HG02571 (cell line): ENCODE measurements around the gene CHSY1.
A peak's percentile ranks its signal among the peaks of the same experiment; 100 is the strongest.
"Not testable (repeated sequence)": the region's sequence is repeated elsewhere in the genome, so short reads cannot be mapped to it uniquely, and the experiment has no call there.

Experiments used
- ATAC-seq: cut with Tn5 transposase; IDR thresholded peaks from one replicate; pipeline ENCODE4 v1.9.1; 2021; ENCODE audit warnings: mild to moderate bottlenecking, moderate library complexity; ENCODE audit not compliant: unreplicated experiment

Gene CHSY1, protein sequence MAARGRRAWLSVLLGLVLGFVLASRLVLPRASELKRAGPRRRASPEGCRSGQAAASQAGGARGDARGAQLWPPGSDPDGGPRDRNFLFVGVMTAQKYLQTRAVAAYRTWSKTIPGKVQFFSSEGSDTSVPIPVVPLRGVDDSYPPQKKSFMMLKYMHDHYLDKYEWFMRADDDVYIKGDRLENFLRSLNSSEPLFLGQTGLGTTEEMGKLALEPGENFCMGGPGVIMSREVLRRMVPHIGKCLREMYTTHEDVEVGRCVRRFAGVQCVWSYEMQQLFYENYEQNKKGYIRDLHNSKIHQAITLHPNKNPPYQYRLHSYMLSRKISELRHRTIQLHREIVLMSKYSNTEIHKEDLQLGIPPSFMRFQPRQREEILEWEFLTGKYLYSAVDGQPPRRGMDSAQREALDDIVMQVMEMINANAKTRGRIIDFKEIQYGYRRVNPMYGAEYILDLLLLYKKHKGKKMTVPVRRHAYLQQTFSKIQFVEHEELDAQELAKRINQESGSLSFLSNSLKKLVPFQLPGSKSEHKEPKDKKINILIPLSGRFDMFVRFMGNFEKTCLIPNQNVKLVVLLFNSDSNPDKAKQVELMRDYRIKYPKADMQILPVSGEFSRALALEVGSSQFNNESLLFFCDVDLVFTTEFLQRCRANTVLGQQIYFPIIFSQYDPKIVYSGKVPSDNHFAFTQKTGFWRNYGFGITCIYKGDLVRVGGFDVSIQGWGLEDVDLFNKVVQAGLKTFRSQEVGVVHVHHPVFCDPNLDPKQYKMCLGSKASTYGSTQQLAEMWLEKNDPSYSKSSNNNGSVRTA

GRCh38 chr15:101251830-101252820 is at the start of gene CHSY1:
Gene CHSY1 (minus strand): TSS chr15:101252048. CDS start chr15:101251456, 592 bp downstream.
- ATAC-seq = peak; percentile 57

DNA sequence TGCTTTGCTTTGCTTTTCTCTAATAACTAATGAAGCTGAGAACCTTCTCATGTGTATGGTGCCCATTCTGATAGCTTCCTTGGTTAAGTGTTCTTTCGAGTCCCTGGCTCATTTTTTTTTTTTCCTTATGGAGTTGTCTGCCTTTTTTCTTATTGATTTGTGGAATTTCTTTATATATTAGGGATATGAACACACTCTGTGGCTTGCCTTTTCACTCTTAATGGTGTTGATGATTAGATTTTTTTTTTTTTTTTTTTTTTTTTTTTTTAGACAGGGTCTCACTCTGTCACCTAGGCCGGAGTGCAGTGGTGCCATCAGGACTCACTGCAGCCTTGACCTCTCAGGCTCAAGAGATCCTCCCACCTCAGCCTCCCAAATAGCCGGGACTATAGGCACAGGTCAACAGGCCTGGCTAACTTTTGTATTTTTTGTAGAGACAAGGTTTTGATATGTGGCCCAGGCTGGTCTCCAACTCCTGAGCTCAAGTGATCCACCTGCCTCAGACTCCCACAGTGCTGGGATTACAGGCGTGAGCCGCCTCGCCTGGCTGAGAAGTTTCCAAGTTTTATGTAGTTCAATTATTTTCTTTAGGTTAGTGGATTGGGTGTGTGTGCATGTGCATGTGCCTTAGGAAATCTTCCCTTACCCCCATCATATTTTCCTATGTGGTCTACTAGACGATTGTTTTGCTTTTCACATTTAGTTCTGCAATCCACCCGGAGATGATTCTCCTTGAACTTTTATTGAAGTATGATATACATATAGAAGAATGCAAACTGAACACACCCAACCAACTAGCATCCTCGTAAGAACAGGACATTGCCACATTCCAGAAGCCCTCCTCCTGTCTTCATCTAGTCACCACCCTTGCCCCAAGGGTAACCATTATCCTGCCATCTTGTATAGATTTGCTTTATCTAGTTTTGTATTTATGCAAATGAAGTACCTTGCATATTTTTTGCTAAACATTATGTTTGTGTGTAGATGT is 44.9 kb upstream of the CHSY1 start:
- no peak for ATAC-seq

DNA sequence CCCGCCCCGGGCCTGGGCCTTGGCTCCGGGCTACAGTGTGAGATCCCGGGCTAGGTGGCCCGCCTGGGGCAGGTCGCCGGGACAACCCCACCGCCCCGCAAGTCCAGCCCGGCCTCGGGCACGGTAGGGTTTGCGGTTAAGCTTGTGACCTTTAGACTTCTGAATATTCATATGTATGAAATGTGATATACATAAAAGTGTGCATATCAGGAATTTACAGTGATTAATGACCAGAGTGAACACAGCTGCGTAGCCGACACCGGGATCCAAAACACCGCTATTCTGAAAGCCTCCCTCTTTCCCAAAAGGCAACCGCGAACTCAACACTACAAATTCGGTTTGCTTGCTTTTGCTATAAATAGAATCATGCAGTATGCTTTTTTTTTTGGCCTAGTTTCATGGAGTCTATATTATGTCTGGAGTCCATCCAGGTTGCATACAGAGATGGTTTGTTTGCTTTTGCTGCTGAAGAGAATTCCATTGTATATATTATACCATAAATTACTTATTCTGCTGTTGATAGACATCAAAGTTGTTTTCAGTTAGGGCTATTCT is 43.8 kb upstream of the CHSY1 start:
- ATAC-seq = no peak

DNA sequence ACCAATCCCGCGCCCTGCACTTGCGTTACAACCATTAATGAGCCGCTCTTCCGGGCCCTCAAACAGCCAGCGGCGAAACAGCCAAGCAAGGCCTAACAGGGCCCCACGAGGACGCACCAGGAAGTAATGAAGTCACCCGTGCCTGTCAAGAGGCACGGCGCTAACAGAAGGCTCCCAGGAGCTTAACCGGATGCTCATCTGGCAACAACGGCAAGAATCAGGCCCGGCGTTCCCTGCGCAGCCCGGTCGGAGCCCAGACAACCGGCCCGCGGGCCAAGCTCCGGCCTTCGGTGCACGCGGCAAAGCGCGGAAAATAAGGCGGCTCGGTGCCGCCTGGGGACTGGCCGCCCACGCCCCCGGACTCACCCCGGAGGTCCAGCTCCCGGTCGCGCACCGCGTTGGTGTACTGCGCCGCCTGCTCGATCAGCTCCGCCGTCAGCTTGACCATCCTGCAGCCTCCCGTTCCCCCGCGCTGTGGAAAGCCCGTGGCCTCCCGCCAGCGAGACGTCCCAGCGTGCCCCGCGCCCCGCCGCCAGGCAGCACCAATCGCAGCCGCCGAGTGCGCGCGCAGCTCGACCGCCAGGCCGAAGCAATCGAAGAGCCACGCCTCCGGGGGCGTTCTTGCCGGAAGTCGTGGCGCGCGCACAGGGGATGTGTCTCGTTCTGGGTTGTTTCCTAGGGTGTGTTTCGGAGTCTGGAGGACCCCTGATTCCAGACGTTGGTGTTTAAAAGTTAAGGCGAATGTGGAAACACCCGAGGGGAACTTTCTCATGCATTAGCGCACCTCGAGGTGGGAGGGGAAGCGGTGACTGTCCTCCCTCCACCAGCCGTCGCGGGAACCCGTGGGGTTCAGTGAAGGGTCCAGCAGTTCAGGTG is 43.1 kb upstream of the CHSY1 start, which contains the start of gene SNRPA1:
TSS of gene SNRPA1 (minus strand) at position 518 of the 876 bp plus-strand sequence. CDS start at position 448, 70 bp downstream.
- peak; percentile 78 for ATAC-seq

DNA sequence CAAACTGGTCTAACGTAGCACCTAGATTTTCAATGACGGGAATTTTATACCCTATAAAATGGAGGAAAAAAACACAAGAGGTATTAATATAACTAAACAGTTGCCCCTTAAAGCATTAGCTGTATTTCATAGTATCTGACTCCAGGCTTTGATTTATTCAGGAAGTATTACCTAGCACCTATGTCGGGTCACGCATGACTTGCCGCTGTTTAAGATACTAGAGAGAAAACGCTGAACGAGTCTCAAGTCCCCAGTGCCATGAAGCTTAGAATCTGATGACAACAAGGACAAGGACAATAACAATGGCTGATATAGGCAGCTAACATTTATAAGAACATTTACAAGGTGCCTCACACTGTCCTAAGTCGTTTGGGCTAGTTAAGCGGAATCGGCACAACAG is 41.3 kb upstream of the CHSY1 start:
- ATAC-seq = no peak

DNA sequence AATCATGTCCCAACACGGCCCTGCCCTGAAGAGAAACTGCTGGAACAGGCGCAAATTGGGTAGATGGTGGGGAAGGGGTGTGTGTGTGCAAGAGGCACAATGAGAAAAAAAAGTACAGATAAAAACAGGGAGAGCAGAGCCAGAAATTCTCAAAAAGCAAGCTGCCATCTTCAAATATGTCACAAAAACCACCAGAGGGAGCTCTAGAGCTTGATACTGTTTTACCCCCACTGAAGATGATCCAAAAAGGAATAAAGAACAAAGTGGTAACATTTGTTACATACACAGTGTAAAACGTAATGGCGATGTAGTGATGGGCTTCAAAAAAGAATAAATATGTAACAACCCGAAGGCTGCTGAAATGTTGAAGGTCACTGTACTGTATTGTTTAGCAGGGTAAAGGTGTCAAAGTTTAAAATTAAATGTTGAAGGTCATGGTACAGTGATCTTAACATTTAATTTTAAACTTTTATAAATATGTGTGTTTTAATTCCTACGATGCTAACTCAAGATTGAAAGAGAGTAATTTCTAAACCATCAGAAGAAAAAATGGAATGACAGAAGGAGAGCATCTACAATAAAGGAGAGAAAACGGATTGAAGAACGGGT is 37.2 kb upstream of the CHSY1 start:
- ATAC-seq = no peak

DNA sequence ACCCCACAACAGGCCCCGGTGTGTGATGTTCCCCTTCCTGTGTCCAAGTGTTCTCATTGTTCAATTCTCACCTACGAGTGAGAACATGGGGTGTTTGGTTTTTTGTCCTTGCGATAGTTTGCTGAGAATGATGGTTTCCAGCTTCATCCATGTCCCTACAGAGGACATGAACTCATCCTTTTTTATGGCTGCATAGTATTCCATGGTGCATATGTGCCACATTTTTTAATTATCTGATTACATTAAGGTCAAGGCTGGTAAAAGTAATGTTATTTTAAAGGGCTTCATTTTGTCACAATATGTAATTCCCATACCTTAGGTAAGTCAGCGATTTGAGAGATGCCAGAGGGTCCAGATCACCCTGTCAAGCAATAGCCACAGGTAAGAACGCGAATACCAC is 35.5 kb upstream of the CHSY1 start:
- not testable (repeated sequence) for ATAC-seq

DNA sequence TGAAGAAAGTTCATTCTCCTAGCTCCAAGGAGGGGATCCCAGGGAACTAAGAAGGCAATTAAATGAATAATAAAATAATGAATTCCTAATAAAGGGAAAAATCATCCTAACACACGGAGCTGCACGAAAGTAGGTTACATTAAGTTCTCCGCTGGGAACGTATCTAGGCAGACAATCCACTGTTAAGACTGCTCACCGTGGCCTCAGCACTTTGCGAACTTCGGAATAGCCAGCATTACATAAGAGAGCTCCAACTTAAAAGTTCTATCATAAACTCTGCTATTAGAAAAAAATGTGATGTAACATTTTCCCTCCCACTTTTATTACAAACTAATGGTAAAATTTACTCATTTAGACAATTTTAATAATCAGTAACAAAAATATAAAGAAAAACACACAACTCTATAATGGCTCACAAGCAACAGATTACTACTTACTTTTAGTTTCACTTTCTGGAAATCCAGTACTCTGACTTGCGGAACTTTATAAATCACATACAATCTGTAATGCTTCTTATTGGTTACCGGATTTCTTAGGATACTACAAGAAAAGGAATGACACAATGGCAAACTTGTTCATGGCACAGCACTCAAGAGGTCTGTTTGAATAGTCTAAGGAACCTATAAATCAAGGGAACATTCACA is 34.7 kb upstream of the CHSY1 start:
- no peak for ATAC-seq

GRCh38 chr15:101283931-101284330 is 32.1 kb upstream of the CHSY1 start:
- no peak for ATAC-seq

DNA sequence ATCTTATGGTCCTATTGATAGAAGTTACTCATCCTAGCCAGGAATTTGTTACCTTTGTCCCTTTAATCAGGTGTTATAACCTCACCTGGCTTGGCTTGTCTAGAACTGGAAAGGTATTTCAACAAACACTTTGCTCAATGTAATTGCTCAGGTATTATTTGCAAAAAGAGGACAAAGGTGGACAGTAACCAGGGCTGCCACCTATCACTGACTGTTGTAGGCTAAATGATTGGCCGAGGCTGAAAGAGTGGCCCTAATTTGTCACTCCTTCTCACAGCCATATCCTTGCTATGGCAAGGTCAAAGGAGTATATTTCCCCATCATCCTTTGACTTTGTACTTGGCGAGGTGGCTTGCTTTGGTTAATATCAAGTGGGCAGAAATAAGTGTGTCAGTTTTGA is 28.2 kb upstream of the CHSY1 start:
- ATAC-seq = no peak

GRCh38 chr15:101277943-101278564 is 26.2 kb upstream of the CHSY1 start:
- ATAC-seq = no peak

GRCh38 chr15:101277038-101277822 is 25.4 kb upstream of the CHSY1 start, which contains the start of gene SELENOS:
Gene SELENOS (minus strand): TSS chr15:101277485. CDS start chr15:101277417, 68 bp downstream.
- ATAC-seq = peak; percentile 90

- no peak for ATAC-seq
These were observed 24.7 kb upstream of the CHSY1 start for GRCh38 chr15:101276501-101277037.

GRCh38 chr15:101275018-101275417 is 23.2 kb upstream of the CHSY1 start:
- no peak for ATAC-seq

DNA sequence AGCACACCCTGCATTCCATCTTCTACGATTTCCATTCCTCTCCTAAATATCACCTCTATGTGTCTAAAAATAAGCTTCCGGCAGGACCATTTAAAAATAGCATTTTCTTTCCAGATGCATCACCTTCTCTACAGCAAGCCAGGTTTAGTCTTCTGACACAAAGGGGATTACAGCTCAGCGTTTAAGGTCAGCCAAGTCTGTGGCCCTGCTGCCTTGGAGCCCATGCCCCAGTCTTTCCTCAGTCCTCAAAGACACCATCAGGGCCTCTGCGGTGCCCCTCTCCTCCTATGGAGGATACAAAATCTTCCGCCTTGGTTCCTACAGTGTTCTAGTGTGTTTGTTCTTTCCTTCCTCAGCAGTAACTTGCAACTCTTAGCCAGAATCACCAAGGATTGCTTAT is 21.7 kb upstream of the CHSY1 start:
- no peak for ATAC-seq

- no peak for ATAC-seq
These were observed 20.7 kb upstream of the CHSY1 start for GRCh38 chr15:101272584-101272983.
